GM12801 (cell line): ENCODE measurements around the gene SNX1.

Source experiments
- TF ChIP-seq, protein P1 (sequence below): IDR thresholded peaks from one replicate; pipeline ENCODE4 v1.5.1; 2011; ENCODE audit warnings: control low read depth; ENCODE audit not compliant: insufficient read length; ENCODE audit errors: extremely low read depth

The SNX1 gene

DNA sequence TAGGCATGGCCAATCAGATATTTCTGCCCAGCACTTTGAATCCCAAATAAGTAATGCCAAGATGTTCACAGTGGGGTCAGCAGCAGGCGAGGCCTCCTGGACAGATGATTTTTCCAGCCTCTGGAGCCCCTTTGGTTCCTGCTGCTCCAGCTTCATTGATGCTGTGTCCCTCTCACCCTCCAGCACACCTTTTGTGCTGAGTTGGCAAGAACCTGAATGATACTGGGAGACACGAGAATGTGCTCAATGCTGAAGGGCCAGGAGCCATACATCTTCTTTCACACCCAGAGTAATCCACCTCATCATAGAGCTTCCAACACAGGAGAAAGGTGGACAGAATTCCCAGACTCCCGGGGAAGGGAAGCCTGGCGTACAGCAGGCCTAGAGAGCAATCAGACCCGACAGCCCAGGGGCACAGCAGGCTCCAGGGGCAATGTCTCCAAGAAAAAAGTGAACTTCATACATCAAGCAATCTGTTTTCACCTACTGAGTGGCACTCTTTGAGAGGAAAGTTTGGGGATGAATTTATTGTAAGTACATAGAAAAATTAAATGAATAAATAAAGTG is 42.8 kb upstream of the SNX1 start:
- TF ChIP-seq, protein P1, sequence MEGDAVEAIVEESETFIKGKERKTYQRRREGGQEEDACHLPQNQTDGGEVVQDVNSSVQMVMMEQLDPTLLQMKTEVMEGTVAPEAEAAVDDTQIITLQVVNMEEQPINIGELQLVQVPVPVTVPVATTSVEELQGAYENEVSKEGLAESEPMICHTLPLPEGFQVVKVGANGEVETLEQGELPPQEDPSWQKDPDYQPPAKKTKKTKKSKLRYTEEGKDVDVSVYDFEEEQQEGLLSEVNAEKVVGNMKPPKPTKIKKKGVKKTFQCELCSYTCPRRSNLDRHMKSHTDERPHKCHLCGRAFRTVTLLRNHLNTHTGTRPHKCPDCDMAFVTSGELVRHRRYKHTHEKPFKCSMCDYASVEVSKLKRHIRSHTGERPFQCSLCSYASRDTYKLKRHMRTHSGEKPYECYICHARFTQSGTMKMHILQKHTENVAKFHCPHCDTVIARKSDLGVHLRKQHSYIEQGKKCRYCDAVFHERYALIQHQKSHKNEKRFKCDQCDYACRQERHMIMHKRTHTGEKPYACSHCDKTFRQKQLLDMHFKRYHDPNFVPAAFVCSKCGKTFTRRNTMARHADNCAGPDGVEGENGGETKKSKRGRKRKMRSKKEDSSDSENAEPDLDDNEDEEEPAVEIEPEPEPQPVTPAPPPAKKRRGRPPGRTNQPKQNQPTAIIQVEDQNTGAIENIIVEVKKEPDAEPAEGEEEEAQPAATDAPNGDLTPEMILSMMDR = no peak

DNA sequence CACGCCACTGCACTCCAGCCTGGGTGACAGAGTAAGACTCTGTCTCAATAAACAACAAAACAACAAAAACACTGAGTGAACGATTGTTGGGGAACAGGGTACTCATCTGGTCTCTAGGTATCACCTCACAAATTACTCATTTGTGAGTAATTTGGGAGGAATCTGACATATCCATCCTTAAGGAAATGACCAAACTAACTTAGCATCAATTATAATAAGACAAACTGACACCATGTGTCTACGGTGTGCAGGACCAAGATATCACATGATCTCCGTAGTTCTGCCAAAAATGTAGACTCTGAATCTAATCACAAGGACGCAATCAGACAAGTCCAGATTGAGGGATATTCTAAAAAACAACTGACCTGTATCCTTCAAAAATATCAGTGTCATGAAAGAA is 37.5 kb upstream of the SNX1 start:
- TF ChIP-seq, protein P1 = no peak

DNA sequence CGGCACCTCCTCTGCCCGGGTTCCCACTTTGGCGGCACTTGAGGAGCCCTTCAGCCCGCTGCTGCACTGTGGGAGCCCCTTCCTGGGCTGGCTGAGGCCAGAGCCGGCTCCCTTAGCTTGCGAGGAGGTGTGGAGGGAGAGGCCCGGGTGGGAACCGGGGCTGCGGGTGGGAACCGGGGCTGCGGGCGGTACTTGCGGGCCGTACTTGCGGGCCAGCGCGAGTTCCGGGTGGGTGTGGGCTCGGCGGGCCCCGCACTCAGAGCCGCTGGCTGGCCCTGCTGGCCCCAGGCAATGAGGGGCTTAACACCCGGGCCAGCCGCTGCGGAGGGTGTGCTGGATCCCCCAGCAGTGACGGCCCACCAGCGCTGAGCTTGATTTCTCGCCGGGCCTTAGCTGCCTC is 35.1 kb upstream of the SNX1 start:
- TF ChIP-seq, protein P1 = no peak

DNA sequence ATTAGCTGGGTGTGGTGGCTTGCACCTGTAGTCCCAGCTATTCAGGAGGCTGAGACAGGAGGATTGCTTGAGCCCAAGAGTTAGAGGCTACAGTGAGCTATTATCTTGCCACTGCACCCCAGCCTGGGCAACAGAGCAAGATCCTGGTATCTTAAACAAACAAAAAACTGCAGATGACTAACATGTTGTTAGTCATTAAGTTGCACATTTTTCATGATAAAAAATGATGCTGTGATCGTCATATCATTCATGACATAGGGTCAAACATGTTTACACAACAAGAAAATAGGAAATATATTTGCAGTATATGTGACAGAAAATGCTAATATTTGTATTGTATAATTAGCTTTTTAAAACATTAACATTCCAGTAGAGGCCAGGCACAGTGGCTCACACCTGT is 29.3 kb upstream of the SNX1 start:
- TF ChIP-seq, protein P1 = no peak

DNA sequence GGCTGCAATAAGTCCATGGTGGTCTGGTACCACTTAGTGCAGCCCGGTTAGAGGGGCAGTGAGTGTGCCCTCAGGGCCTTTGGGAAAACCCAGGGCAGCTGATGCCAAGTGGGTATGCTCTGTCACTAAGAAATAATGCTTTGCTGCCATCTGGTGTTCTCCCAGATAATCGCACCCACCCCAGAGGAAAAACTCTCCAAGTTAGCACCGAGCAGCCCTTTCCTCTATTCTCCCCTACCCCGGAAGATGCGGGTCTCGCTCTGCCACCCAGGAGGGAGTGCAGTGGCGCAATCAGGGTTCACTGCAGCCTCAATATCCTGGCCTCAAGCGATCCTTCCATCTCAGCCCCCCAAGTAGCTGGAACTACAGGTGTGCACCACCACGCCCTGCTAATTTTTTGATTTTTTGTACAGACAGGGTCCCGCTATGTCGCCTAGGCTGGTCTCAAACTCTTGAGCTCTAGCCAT is 28.2 kb upstream of the SNX1 start:
- TF ChIP-seq, protein P1 = no peak

DNA sequence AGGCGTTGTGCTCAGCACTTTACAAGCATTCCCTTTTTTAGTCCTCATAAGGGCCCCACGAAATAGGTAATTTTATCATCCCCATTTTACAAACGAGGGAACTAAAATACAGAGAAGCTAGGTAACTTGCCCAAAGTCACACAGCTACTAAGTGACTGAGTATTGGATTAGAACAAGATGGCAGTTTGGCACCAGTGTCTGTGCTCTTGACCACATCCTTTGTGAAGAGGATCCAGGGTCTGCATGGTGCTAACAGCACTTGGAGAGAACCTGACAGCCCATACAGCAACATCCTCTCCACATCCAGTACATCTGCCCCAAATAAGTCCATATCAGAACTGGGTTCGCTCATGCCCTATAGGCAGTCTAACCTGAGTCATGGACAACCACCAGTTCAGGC is 27.6 kb upstream of the SNX1 start:
- TF ChIP-seq, protein P1 = no peak

DNA sequence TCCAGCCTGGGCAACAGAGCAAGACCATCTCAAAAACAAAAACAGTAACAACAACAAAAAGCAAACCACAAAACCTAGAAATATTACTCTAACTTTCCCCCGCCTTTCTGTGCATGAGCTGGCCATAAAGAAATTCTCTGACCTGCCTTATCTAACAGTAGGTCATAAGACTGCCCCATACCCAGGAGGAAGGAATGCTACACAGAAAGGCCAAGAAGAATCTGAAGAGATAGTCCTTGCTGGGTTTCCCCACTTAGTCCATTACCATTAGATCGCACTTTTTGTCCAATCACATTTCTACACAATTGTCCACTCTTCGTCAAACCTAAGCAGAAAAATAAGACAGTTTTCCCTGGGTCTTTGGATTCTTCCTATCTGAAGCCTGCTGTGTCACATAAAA is 25.7 kb upstream of the SNX1 start:
- TF ChIP-seq, protein P1 = no peak
